IMR-90 (cell line): ENCODE data around the gene FUBP3. TPM values are rescaled to one million over a fixed set of nuclear protein-coding genes. Genes with fewer than 3 reads are reported as not detected.
A peak's percentile ranks its signal among the peaks of the same experiment; 100 is the strongest.

Experiments used
- ATAC-seq: fragments of 200-7000 bp; cut with Tn5 transposase; 2 replicates; pipeline ENCODE4 v1.9.1; 2020; ENCODE audit warnings: low read depth, mild to moderate bottlenecking, moderate library complexity
- BruUV-seq: library from RNA; stranded (reverse); fragments of 400-500 nt; replicated peaks from 2 replicates; lab custom pipeline; 2021; lab: Mats Ljungman, UMichigan
- CTCF ChIA-PET: fragments of 300-600 bp; formaldehyde crosslinking; extraction: SDS; loops from one replicate; lab custom pipeline; 2021; ENCODE audit warnings: antibody characterized with exemption; lab: Yijun Ruan, JAX
- POLR2A ChIA-PET: fragments of 300-600 bp; sonication (Branson Sonifier 250); formaldehyde crosslinking; loops from one replicate; lab custom pipeline; 2022; ENCODE audit warnings: antibody characterized with exemption; ENCODE audit not compliant: unreplicated experiment; lab: Charles Lee
- DNase-seq: peaks from one replicate; pipeline ENCODE4 v3.0.0; 2013
- H2AFZ ChIP-seq: replicated peaks from 2 replicates; pipeline ENCODE3; 2013; ENCODE audit warnings: low read length, mild to moderate bottlenecking; ENCODE audit not compliant: poor library complexity
- H2AK5ac ChIP-seq: 2 replicates; pipeline ENCODE4 v1.6.1; 2013; ENCODE audit warnings: low read depth, low read length, inconsistent platforms
- H2AK9ac ChIP-seq: replicated peaks from 2 replicates; pipeline ENCODE3; 2013; ENCODE audit warnings: mild to moderate bottlenecking, low read depth, low read length, moderate library complexity; ENCODE audit not compliant: poor library complexity
- H2BK120ac ChIP-seq: 2 replicates; pipeline ENCODE4 v1.6.1; 2013; ENCODE audit warnings: low read depth, low read length, inconsistent platforms
- H2BK15ac ChIP-seq: 3 replicates; pipeline ENCODE4 v1.6.1; 2013; ENCODE audit warnings: low read depth, low read length, inconsistent platforms
- H2BK20ac ChIP-seq: 2 replicates; pipeline ENCODE4 v1.6.1; 2013; ENCODE audit warnings: low read depth, mild to moderate bottlenecking, inconsistent platforms, low read length, moderate library complexity
- H2BK5ac ChIP-seq: 2 replicates; pipeline ENCODE4 v1.6.1; 2013; ENCODE audit warnings: mild to moderate bottlenecking, low read depth, low read length, inconsistent platforms; ENCODE audit not compliant: poor library complexity, severe bottlenecking
- H3K14ac ChIP-seq: replicated peaks from 2 replicates; pipeline ENCODE4 v1.6.1; 2013; ENCODE audit warnings: low read depth, low read length, inconsistent platforms
- H3K18ac ChIP-seq: 2 replicates; pipeline ENCODE4 v1.6.1; 2013; ENCODE audit warnings: low read depth, low read length, control low read depth
- H3K23ac ChIP-seq: 2 replicates; pipeline ENCODE4 v1.6.1; 2013; ENCODE audit warnings: low read depth, low read length, inconsistent platforms
- H3K27ac ChIP-seq: 2 replicates; pipeline ENCODE4 v1.5.1; 2013; ENCODE audit warnings: mild to moderate bottlenecking, control low read depth, low read length; ENCODE audit not compliant: insufficient read depth
- H3K27me3 ChIP-seq: 2 replicates; pipeline ENCODE4 v1.6.1; 2013; ENCODE audit warnings: low read length; ENCODE audit not compliant: control insufficient read depth, insufficient read depth
- H3K36me3 ChIP-seq: 2 replicates; pipeline ENCODE4 v1.6.1; 2013; ENCODE audit warnings: low read length, mixed read lengths; ENCODE audit not compliant: control insufficient read depth, insufficient read depth
- H3K4ac ChIP-seq: 2 replicates; pipeline ENCODE4 v1.6.1; 2013; ENCODE audit warnings: low read depth, low read length, inconsistent platforms
- H3K4me1 ChIP-seq: 2 replicates; pipeline ENCODE4 v1.6.1; 2013; ENCODE audit warnings: low read length, mixed read lengths; ENCODE audit not compliant: control insufficient read depth, insufficient read depth
- H3K4me2 ChIP-seq: 2 replicates; pipeline ENCODE4 v1.6.1; 2013; ENCODE audit warnings: low read depth, mild to moderate bottlenecking, control low read depth, low read length, moderate library complexity
- H3K4me3 ChIP-seq: 2 replicates; pipeline ENCODE4 v1.5.1; 2013; ENCODE audit warnings: low read depth, mild to moderate bottlenecking, control low read depth, low read length, moderate library complexity; ENCODE audit not compliant: insufficient read depth
- H3K56ac ChIP-seq: 2 replicates; pipeline ENCODE4 v1.6.1; 2013; ENCODE audit warnings: low read length, inconsistent platforms; ENCODE audit not compliant: insufficient read depth; ENCODE audit errors: extremely low read depth
- H3K79me1 ChIP-seq, 2 experiments: 2 replicates each; pipeline ENCODE4 v1.6.1; 2013; ENCODE audit warnings: low read length in 2 of 2, inconsistent platforms in 1 of 2, low read depth in 1 of 2
- H3K9ac ChIP-seq: 2 replicates; pipeline ENCODE4 v1.6.1; 2013; ENCODE audit warnings: low read depth, low read length, control low read depth
- H3K9me1 ChIP-seq: 2 replicates; pipeline ENCODE4 v1.6.1; 2013; ENCODE audit warnings: low read length, inconsistent platforms; ENCODE audit not compliant: insufficient read depth
- H3K9me3 ChIP-seq: 2 replicates; pipeline ENCODE4 v1.6.1; 2013; ENCODE audit warnings: low read length; ENCODE audit not compliant: control insufficient read depth, insufficient read depth
- H4K20me1 ChIP-seq: 2 replicates; pipeline ENCODE4 v1.6.1; 2013; ENCODE audit warnings: low read length, inconsistent platforms; ENCODE audit not compliant: insufficient read depth
- H4K5ac ChIP-seq: 2 replicates; pipeline ENCODE4 v1.6.1; 2013; ENCODE audit warnings: mild to moderate bottlenecking, low read depth, low read length, control low read depth
- H4K8ac ChIP-seq, 2 experiments: 2 replicates each; pipeline ENCODE4 v1.6.1; 2013; ENCODE audit warnings: low read depth in 2 of 2, low read length in 2 of 2, control low read depth in 1 of 2, inconsistent platforms in 1 of 2
- H4K91ac ChIP-seq: 2 replicates; pipeline ENCODE4 v1.6.1; 2013; ENCODE audit warnings: low read depth, low read length, inconsistent platforms; ENCODE audit not compliant: insufficient read depth
- BHLHE40 ChIP-seq: fragments of 150-350 bp; IDR thresholded peaks from 2 replicates; pipeline ENCODE4 v1.6.1; 2016; ENCODE audit warnings: mild to moderate bottlenecking, low read depth, low read length
- CEBPB ChIP-seq: IDR thresholded peaks from 2 replicates; pipeline ENCODE4 v1.6.1; 2012; ENCODE audit warnings: low read depth, low read length, improper control_type of control experiment
- CTCF ChIP-seq: conservative IDR thresholded peaks from 2 replicates; pipeline ENCODE4 v1.5.1; 2012; ENCODE audit warnings: mild to moderate bottlenecking, low read depth, low read length, improper control_type of control experiment
- FOS ChIP-seq: fragments of 150-350 bp; IDR thresholded peaks from 2 replicates; pipeline ENCODE4 v1.6.1; 2016; ENCODE audit warnings: low read depth, low read length
- MAZ ChIP-seq: IDR thresholded peaks from 2 replicates; pipeline ENCODE4 v1.6.1; 2012; ENCODE audit warnings: low read depth, mild to moderate bottlenecking, low read length, improper control_type of control experiment, moderate library complexity, borderline replicate concordance
- MXI1 ChIP-seq: IDR thresholded peaks from 2 replicates; pipeline ENCODE4 v1.6.1; 2012; ENCODE audit warnings: low read depth, mild to moderate bottlenecking, low read length, moderate library complexity, borderline replicate concordance
- NFE2L2 ChIP-seq: fragments of 150-350 bp; IDR thresholded peaks from 2 replicates; pipeline ENCODE4 v1.6.1; 2016; ENCODE audit warnings: low read depth, mild to moderate bottlenecking, low read length
- POLR2A ChIP-seq: IDR thresholded peaks from 2 replicates; pipeline ENCODE4 v1.6.1; 2012; ENCODE audit warnings: mild to moderate bottlenecking, low read depth, low read length
- RAD21 ChIP-seq: IDR thresholded peaks from 2 replicates; pipeline ENCODE4 v1.6.1; 2012; ENCODE audit warnings: low read length, improper control_type of control experiment
- RCOR1 ChIP-seq: IDR thresholded peaks from 2 replicates; pipeline ENCODE4 v1.6.1; 2012; ENCODE audit warnings: mild to moderate bottlenecking, low read length, improper control_type of control experiment; ENCODE audit not compliant: insufficient replicate concordance
- RFX5 ChIP-seq: IDR thresholded peaks from 2 replicates; pipeline ENCODE4 v1.8.0; 2012; ENCODE audit warnings: low read depth, mild to moderate bottlenecking, low read length, moderate library complexity
- SMC3 ChIP-seq: fragments of 150-350 bp; IDR thresholded peaks from 2 replicates; pipeline ENCODE4 v1.6.1; 2016; ENCODE audit warnings: low read depth, mild to moderate bottlenecking, antibody characterized with exemption, low read length, moderate library complexity
- WGBS, 2 experiments: methylation state at CpG; one replicate each; pipeline versions ENCODE4 v1.1.5 to v1.1.7; 2013; ENCODE audit warnings: missing lambda C conversion rate in 2 of 2; ENCODE audit not compliant: insufficient read length in 1 of 2; ENCODE audit errors: extremely low coverage in 2 of 2; 5-methylcytosine and 5-hydroxymethylcytosine counted together
- dilution Hi-C: fragments of 300-500 bp; cut with HindIII; formaldehyde crosslinking; loops from one replicate; pipeline ENCODE4 v1.14.3; 2018; ENCODE audit warnings: low sequenced_read_pairs; ENCODE audit not compliant: unreplicated experiment
- in situ Hi-C: fragments of 300-500 bp; cut with MboI; formaldehyde crosslinking; loops from 3 replicates; pipeline ENCODE4 v1.14.3; 2019; ENCODE audit warnings: low sequenced_read_pairs, inconsistent platforms, mixed read lengths
- intact Hi-C: fragments of 100-400 bp; cut with micrococcal nuclease; formaldehyde crosslinking; loops from 2 replicates; pipeline ENCODE4 v1.10.0; 2022
- polyA plus RNA-seq, 3 experiments: library from polyadenylated mRNA; depleted of rRNA; stranded (reverse); fragments of >200 nt; gene quantifications; 2 replicates each; pipeline ENCODE4 v1.2.3, GENCODE V29; 2012; ENCODE audit warnings: low replicate concordance in 1 of 3
- total RNA-seq: library from RNA; depleted of rRNA; stranded (reverse); fragments of >200 nt; gene quantifications from 2 replicates; pipeline ENCODE4 v1.2.3, GENCODE V29; 2012
- TF ChIP-seq, protein P1 (sequence below): fragments of 150-350 bp; IDR thresholded peaks from 2 replicates; pipeline ENCODE4 v1.6.1; 2016; ENCODE audit warnings: low read depth, mild to moderate bottlenecking, low read length, moderate library complexity, borderline replicate concordance

FUBP3 gene
- total and polyA plus RNA-seq, 2 of the 4 experiments (the other 2 are of a cell fraction): 32.3 to 50.1 TPM

- H3K79me1 ChIP-seq: no peaks in the 10 kb centered on the region
- DNase-seq (peak; percentile 54), ATAC-seq (no peak; the same call in 1 of the 2 replicates)
- in situ Hi-C loops: no loop called here
- no peak overlapping the region for H3K4me3 ChIP-seq
- no peak overlapping the region for H3K9ac ChIP-seq
- H3K36me3 ChIP-seq: no peaks in the 10 kb centered on the region
- no peak overlapping the region for H3K56ac ChIP-seq
- H3K27me3 ChIP-seq: peaks cover 69% of the 10 kb centered on the region
- ChIA-PET POLR2A (no interaction called here), CTCF (no interaction called here)
- no peak overlapping the region for H2AK5ac ChIP-seq
- no peak overlapping the region for H2BK15ac ChIP-seq
- BruUV-seq: no TSS peak
- no peak overlapping the region for H2BK5ac ChIP-seq
- no peak overlapping the region for H2BK20ac ChIP-seq
- H4K91ac ChIP-seq: no peak overlapping the region
- intact Hi-C loops: no loop called here
- no peak overlapping the region for H3K4me2 ChIP-seq
- no peaks in the 10 kb centered on the region for H3K9me3 ChIP-seq
- dilution Hi-C loops: no loop called here
- whole genome bisulfite sequencing, 2 experiments: 52% methylated on average over 5 of the region's 11 CpGs; no CpG with 5 or more reads in 1 of the 2 experiments
- no peak overlapping the region for H2AK9ac ChIP-seq
- H3K4me1 ChIP-seq: no peaks in the 10 kb centered on the region; the same call in 1 of the 2 replicates
- TF ChIP-seq NFE2L2 (no peak), BHLHE40 (no peak), CTCF (no peak), RCOR1 (no peak), FOS (no peak), CEBPB (no peak), POLR2A (no peak), SMC3 (no peak), MXI1 (no peak), MAZ (no peak), RAD21 (no peak), RFX5 (no peak)
- TF ChIP-seq, protein P1, sequence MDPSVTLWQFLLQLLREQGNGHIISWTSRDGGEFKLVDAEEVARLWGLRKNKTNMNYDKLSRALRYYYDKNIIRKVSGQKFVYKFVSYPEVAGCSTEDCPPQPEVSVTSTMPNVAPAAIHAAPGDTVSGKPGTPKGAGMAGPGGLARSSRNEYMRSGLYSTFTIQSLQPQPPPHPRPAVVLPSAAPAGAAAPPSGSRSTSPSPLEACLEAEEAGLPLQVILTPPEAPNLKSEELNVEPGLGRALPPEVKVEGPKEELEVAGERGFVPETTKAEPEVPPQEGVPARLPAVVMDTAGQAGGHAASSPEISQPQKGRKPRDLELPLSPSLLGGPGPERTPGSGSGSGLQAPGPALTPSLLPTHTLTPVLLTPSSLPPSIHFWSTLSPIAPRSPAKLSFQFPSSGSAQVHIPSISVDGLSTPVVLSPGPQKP: no peak
- no peaks in the 10 kb centered on the region for H3K9me1 ChIP-seq
- no peak overlapping the region for H4K5ac ChIP-seq
- H4K20me1 ChIP-seq: no peaks in the 10 kb centered on the region
- no peak overlapping the region for H3K4ac ChIP-seq
- H3K14ac ChIP-seq: no peak overlapping the region
- H2AFZ ChIP-seq: peak overlapping the region; percentile 24
- H3K27ac ChIP-seq: no peak overlapping the region
- no peak overlapping the region for H3K23ac ChIP-seq
- H4K8ac ChIP-seq: no peak overlapping the region
- no peak overlapping the region for H2BK120ac ChIP-seq
- H3K18ac ChIP-seq: no peak overlapping the region
These were observed 39.8 kb upstream of the FUBP3 start for GRCh38 chr9:130539420-130540223.
